Stimulated activated CD4-positive, alpha-beta T cell treated with anti-CD3 and anti-CD28 coated beads, TNF-alpha, amount 100 ng/mL, for 4 hours (primary cell): Measurements from ENCODE around the gene SEC14L6.

Experiments used
- DNase-seq, 3 experiments: peaks; one replicate each; pipeline ENCODE4 v3.0.0-alpha.2; 2020; ENCODE audit warnings: low read depth in 3 of 3

The SEC14L6 gene

DNA sequence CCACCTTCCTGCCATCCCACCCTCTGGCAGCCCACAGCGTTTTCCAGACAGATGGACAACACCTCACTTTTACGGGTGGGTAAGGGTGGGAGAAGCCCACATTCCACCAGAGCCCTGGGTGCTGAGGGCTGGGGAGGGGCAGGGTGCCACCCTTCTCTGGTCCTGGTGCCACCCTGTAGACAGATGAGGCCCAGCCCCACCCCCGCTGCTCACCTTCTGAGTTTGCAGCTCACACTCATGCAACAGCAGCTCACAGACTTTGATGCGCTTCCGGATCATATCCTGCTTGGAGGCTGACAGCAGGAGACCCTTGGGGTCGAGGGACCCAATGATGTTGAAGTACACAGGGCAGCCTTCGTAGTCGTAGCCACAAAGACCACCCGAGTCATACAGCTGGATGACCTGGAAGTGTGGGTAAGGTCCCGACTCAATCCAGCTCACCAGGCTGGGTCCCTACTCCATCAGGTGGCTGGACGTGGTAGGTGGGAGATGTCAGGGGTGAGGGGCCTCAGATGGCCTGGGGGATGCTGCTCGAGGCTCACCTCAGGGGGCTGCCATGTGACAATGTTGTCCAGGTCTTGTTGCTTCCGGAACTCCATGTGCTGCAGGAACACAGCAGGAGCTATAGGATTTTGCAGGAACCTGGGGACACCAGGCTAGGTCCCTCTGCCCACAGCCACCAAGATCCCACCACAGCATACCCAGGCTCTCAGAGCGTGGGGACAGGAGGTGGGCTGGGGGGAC is 51.3 kb downstream of the SEC14L6 start:
- no peak for DNase-seq

DNA sequence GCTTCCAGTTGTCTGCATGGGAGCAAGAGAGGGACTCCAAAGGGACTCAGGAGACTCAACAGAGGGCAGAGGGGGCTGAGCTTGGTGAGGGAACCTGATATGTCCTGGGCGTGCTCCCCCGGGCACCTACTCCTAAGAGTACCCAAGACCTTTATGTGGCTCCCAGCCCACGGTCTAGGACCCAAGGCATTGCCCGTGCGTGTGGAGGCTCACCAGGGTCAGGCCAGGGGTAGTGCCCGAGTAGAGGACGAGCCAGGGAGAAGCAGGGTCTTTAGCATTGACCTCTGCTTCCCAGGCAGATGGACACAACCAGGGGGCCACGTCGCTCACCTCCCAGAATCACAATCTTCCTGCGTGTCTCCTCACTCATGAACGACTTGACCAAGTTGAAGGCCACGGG is 54.4 kb downstream of the SEC14L6 start:
- DNase-seq: no peak

DNA sequence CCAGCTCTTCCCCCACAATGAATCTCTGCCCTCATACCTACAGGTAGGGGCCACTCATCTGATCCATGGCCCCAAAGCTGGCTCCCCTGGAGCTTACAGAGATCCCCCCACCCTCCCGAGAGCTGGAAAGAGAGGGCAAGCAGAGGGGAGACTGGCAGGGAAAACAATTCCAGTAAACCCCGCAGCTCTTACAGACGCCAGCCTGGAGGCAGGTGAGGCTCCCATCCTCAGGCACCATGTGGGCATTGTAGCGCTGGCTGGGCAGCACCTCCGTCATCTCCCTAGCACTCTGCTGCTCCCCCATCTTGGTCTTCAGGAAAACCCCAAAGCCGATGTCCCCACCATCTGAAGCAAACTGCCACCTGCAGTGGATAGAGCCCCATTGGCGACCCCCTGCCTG is 55.2 kb downstream of the SEC14L6 start:
- no peak for DNase-seq

DNA sequence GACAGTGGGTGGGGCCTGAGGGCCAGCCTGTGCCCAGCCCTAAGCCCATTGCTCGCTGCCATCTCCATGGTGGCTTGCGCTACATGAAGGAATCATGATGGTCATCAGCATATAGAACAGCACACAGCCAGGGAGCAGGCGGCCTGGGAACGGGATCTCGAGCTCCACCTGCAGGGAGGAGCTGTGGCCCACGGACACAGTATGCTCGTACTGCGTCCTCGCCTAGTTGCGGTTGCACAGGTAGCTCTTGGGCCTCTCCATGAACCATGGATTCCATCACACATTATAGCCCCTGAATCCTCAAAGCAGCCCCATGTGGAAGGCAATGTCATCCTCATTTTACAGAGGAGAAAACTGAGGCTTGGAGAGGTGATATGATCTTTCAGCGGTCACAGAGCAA is 56.1 kb downstream of the SEC14L6 start:
- no peak for DNase-seq

DNA sequence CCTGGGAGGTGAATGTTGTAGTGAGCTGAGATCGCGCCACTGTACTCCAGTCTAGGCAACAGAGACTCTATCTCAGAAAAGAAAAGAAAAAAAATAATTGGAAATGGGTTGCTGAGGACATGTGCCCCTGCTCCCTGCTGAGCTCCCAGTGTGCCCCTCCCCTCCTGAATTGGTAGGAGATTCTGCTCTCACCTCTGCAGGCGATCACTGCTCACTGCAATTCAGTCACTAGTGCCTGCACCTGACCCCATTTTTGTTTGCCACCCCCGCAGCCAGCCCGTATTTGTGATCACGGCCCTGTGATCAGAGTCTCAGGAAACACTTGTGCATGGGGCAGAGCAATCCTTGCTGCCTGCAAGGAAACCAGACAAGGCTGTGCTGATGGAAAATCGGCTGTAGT is 58.4 kb downstream of the SEC14L6 start:
- no peak for DNase-seq

DNA sequence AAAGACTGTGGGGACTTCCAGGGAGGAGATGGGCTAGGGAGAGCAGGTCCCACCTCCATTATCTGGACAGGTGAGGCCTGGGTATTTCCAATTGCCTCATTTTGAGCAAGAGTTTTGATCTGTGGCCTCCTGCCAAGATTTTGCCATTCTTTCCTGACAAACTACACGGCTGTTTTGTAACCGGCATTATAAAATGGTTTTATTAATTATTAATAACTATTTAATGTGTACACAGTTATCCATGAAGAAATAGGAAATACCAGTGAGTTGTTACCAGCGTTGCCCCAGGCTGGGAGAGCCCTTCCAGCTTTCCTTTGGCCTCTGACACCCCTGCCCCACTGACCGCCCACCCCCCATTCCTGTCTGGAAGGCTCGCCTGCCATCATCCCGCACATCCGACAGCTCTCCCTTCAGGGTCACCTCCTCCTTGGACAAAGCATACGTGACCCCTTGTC is 59.9 kb downstream of the SEC14L6 start:
- no peak for DNase-seq

DNA sequence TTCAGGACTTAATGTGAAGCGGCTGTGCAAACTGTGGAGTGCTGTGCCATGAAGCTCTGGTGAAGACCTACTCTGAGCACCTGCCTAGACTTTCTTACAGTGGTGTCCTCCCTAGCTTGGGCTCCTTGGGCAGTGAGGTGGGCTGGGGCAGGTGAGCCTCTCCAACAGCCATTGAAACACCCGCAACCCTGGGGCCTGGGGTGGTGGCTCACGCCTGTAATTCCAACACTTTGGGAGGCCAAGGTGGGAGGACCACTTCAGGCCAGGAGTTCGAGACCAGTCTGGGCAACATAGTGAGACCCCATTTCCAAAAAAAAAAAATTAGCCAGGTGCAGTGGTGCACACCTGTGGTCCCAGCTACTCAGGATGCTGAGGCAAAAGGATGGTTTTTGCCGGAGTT is 60.4 kb downstream of the SEC14L6 start:
- no peak for DNase-seq

DNA sequence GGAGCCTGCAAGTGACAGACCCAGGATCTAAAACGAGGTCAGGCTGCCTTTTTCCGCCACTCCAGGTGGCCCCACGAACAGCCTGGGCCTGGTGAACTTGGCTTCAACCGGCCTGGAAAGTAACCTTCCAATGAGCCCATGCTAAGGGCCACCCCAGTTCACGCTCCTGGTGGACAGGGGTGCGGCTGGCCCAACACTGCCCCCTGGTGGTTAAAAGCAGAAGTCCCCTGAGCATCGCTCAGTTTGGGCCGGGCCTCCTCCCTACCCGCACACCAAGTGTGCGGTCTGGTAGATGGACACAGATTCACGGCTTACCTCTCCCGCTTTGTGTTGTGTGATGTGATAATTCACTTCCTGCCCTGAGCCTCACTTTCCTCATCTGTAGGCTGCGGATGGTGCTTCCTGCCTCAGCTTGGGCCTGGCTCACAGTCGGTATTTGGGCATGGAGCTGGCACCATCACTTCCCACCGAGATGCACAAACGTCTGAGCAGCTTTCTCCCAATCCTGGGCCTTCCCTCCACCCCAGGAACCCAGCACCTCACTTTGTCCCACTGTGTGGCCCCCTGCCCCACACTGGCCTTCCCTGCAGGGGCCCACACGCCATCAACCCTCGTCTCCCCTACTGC is 61.1 kb downstream of the SEC14L6 start:
- DNase-seq: peak; percentile 53 to 63 (median 57)

DNA sequence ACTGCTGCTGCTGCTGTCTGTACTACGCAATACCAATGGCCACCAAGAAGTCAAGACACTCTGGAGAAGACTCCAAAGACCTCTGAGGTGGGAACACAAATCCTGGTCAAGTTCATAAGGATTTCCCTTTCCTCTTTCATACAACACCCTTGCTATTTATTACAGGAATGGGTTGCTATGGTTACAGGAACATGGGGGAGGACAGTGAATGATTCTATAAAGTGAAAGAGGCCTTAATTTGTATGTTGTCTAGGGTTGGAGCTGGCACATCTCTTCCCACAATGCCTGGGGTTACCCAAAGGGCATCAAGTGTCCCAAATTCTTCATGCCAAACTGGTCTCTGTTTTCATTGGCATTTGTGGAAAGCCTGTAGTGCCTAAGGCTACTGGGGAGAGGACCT is 63.4 kb downstream of the SEC14L6 start:
- DNase-seq: no peak

DNA sequence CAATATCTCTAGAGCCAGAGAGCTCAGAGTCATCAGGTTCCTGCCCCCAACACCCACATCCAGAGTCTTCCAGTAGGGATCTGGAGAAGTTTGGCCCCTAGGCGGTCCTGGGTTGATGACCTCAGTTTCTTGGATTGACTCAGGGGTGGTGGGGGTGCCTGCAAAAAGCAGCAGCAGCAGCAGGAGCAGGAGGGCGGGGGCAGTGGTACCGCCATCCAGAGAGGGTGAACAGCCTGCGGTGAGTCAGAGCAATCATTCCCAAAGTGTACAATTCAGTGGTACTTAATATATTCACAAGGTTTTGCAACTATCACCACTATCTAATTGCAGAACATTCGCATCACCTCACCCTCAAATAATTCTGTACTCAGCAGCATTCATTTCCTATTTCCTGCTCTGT is 64.8 kb downstream of the SEC14L6 start:
- no peak for DNase-seq

DNA sequence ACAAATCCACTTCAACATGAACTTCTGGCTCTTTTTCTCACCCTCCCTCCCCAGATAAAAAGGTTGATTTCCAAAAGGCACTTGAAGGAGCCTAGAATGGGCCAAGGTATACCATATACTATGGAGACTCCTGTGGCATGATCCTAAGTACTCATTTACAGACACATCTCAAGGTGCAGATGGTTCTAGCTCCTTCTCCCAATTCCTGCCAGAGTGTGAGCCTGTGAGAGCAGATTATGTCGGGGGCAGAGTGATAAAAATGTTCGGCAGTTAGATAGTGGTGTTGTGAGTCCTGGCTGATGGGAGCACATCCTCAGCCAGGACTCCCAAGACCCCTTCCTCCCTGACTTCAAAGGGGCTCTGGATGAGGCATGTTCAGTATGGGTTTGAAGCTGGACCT is 66.6 kb downstream of the SEC14L6 start:
- no peak for DNase-seq

DNA sequence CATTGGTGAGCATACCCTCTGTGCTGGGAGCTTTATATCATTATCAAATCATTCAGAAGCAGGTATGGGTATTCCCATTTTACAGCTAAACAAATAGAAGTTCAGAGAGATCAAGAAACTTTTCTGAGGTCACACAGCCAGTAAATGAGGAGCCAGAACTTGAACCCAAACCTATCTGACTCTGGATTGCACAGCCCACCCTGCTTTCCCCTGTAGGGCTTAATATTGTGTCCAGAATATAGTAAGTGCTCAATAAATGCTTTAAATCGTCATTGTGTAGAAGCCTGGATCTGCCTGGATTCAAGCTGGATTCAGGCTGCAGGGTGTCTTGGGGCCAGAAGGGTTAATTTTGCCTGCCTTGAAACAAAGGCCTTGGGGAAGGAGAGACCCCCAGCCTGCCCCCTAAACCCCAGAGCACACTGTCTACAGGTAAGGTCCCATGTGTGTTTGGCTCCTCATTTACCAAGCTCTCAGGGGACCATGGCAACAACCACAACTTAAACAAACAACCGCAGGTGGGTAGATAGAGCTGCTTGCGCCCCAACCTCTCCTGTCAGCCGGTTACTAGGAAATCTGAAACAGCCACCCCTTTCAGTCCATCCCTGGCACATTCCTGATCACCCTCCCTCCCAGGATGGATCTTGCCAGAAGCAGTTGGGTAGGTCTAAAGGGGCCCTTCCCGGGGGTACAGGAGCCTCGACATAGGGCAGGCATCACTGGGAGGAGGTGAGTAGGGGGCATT is 71.7 kb downstream of the SEC14L6 start:
- DNase-seq: no peak

DNA sequence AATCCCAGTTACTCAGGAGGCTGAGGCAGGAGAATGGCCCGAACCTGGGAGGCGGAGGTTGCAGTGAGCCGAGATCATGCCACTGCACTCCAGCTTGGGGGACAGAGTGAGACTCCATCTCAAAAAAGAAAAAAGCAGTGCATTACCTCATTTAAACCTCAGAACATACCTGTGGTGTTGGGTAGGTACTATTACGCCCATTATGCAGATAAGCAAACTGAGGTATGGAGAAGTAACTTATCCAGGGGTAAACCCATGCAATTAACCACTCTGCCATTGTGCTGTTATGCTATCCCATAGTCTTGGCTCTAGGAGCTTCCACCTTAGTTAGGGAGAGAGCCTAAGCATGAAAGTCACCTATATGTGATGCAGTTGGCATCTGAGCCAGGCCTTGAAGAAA is 72.4 kb downstream of the SEC14L6 start:
- DNase-seq: no peak

DNA sequence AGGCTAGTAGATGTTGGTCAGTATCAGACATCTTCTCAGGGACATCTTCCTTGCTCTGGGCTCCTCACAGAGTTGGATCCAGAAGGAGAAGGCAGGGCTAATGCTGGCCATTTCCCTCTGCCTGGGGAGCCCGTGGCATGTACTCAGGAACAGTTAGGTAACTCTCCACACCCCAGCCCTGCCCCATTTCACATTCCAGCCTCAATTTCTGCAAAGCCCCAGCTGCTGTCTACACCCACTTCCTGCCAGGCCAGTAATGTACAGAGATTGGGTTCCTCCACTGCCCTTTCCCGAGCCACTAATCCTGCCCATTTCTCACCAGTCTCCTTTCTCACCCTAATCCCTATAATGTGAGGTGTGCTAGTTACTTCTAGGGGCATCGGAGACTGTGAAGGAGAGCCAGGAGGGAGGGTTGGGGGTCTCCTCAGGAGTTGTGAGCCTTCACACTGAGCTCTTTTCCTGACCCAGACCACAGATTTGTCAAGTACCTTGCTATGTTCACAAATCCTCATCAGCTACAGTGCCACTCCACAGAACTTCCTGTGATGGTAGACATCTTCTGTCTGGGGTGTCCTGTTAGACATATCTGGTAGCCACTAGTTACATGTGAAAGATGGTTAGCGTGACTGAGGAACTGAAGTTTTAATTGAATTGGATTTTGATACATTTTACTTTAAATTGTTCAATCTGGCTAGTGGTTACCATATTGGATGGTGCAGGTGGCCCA is 73.4 kb downstream of the SEC14L6 start:
- no peak for DNase-seq
